Measurements from ENCODE around the gene PRPF40A. TPM values are rescaled to one million over a fixed set of nuclear protein-coding genes. Genes with fewer than 3 reads are reported as not detected.

Gene PRPF40A
- total and polyA plus RNA-seq, 2 experiments from 2014 or later, result 254 to 261 TPM

GRCh38 chr2:152635635-152636298, 81.5 kb downstream of the PRPF40A start:
- Mint-ChIP-seq H3K36me3 (ENCODE audit: low read depth) (peaks cover 48% of the 10 kb centered on the region), H3K27me3 (ENCODE audit: insufficient read depth, low read depth, poor library complexity) (peaks cover 10% of the 10 kb centered on the region), H3K4me3 (no peak overlapping the region), H3K4me1 (no peaks in the 10 kb centered on the region), H3K9me3 (peaks cover 2% of the 10 kb centered on the region; the same call in 1 of the 3 replicates), H3K27ac (no peak overlapping the region)
- Histone ChIP-seq H3K36me3 (ENCODE audit: insufficient read depth) (peaks cover 21% of the 10 kb centered on the region), H3K4me3 (no peak overlapping the region), H3K4me2 (no peak overlapping the region), H3K4me1 (ENCODE audit: insufficient read depth) (no peaks in the 10 kb centered on the region), H3F3A (replicated peaks; ENCODE audit: low read depth) (no peaks in the 10 kb centered on the region), H3K27me3 (ENCODE audit: insufficient read depth) (no peaks in the 10 kb centered on the region), H3K9me2 (ENCODE audit: insufficient read depth) (no peaks in the 10 kb centered on the region), H3K27ac (ENCODE audit: low read depth) (no peak overlapping the region), H3K79me2 (replicated peaks; ENCODE audit: insufficient read depth) (no peaks in the 10 kb centered on the region), H2AFZ (no peak overlapping the region), H4K20me1 (replicated peaks; ENCODE audit: insufficient read depth) (no peaks in the 10 kb centered on the region)
- no peak for TF ChIP-seq ZNF462 (CRISPR knock-in tag; IDR thresholded peaks at IDR 0.05)
- no peak for TF ChIP-seq EZH2 (IDR thresholded peaks at IDR 0.05; ENCODE audit: low read depth, unreplicated experiment)
- TF ChIP-seq ETS1 (IDR thresholded peaks at IDR 0.05), result no peak
- TF ChIP-seq POLR2AphosphoS5 (IDR thresholded peaks at IDR 0.05; ENCODE audit: low read depth), result no peak
- TF ChIP-seq NANOG (IDR thresholded peaks at IDR 0.05; ENCODE audit: borderline replicate concordance), result no peak
- no peak for TF ChIP-seq REST (IDR thresholded peaks at IDR 0.05; ENCODE audit: unreplicated experiment)
- no peak for TF ChIP-seq STAT1 (IDR thresholded peaks at IDR 0.05; ENCODE audit: unreplicated experiment)
- TF ChIP-seq CTCF (conservative IDR thresholded peaks at IDR 0.05; ENCODE audit: low read depth in 2 of 2), result peak; percentile 87 to 89
- DNase-seq (ENCODE audit: low spot score) (peak; percentile 87), ATAC-seq (peak; percentile 95)
